ENCODE measurements around the gene PHGDH. TPM values are rescaled to one million over a fixed set of nuclear protein-coding genes. Genes with fewer than 3 reads are reported as not detected.

The PHGDH gene
- total RNA-seq, 3 donors from 2014 or later (not counting 1 experiment from before 2014, with no cell fraction given): 1.1 to 6.6 (median 5.8) TPM

GRCh38 chr1:119779869-119780356 lies 68.2 kb downstream of the PHGDH start:
- ATAC-seq: no peak
- WGBS (ENCODE audit: insufficient coverage): 79% methylated on average over 5 of the region's 5 CpGs
- Histone ChIP-seq H3K4me1 (ENCODE audit: control insufficient read depth, insufficient read depth, low read length) (no peaks in the 10 kb centered on the region), H3K27ac (ENCODE audit: low read length) (no peak overlapping the region), H3K27me3 (ENCODE audit: control insufficient read depth, insufficient read depth, low read length) (no peaks in the 10 kb centered on the region), H3K36me3 (ENCODE audit: control insufficient read depth, insufficient read depth, low read length) (no peaks in the 10 kb centered on the region), H3K9me3 (ENCODE audit: control insufficient read depth, insufficient read depth, low read length) (no peaks in the 10 kb centered on the region), H3K4me3 (ENCODE audit: low read length) (no peak overlapping the region)
- H3K36me3 Mint-ChIP-seq: no peaks in the 10 kb centered on the region
- intact Hi-C loops (cut with micrococcal nuclease): no loop called here
- no peak overlapping the region for H3K27ac Mint-ChIP-seq
- no peak for DNase-seq
- H3K4me3 Mint-ChIP-seq: no peak overlapping the region
- TF ChIP-seq CTCF (IDR thresholded peaks at IDR 0.05): no peak
- peaks cover 12 to 34% of the 10 kb centered on the region in 2 donors for H3K27me3 Mint-ChIP-seq (ENCODE audit: low read depth in 2 of 2)
- no peaks in the 10 kb centered on the region for H3K4me1 Mint-ChIP-seq
- no peaks in the 10 kb centered on the region for H3K9me3 Mint-ChIP-seq

GRCh38 chr1:119781434-119782210 lies 69.9 kb downstream of the PHGDH start:
- intact Hi-C loops (cut with micrococcal nuclease): no loop called here
- Histone ChIP-seq H3K27me3 (ENCODE audit: control insufficient read depth, insufficient read depth, low read length) (no peaks in the 10 kb centered on the region), H3K27ac (ENCODE audit: low read length) (no peak overlapping the region), H3K9me3 (ENCODE audit: control insufficient read depth, insufficient read depth, low read length) (no peaks in the 10 kb centered on the region), H3K36me3 (ENCODE audit: control insufficient read depth, insufficient read depth, low read length) (no peaks in the 10 kb centered on the region), H3K4me3 (ENCODE audit: low read length) (no peak overlapping the region), H3K4me1 (ENCODE audit: control insufficient read depth, insufficient read depth, low read length) (no peaks in the 10 kb centered on the region)
- no peak for ATAC-seq
- Mint-ChIP-seq H3K36me3 (no peaks in the 10 kb centered on the region), H3K4me3 (no peak overlapping the region), H3K9me3 (no peaks in the 10 kb centered on the region), H3K27me3 (ENCODE audit: low read depth in 2 of 2) (peaks cover 12 to 40% of the 10 kb centered on the region in 2 donors), H3K4me1 (no peaks in the 10 kb centered on the region), H3K27ac (no peak overlapping the region)
- TF ChIP-seq CTCF (IDR thresholded peaks at IDR 0.05): no peak
- no peak for DNase-seq
- WGBS (ENCODE audit: insufficient coverage): 84% methylated on average over 9 of the region's 11 CpGs

- Histone ChIP-seq H3K4me1 (ENCODE audit: control insufficient read depth, insufficient read depth, low read length) (no peaks in the 10 kb centered on the region), H3K4me3 (ENCODE audit: low read length) (no peak overlapping the region), H3K27ac (ENCODE audit: low read length) (no peak overlapping the region), H3K27me3 (ENCODE audit: control insufficient read depth, insufficient read depth, low read length) (no peaks in the 10 kb centered on the region), H3K9me3 (ENCODE audit: control insufficient read depth, insufficient read depth, low read length) (no peaks in the 10 kb centered on the region), H3K36me3 (ENCODE audit: control insufficient read depth, insufficient read depth, low read length) (no peaks in the 10 kb centered on the region)
- H3K4me3 Mint-ChIP-seq: no peak overlapping the region
- no peak for TF ChIP-seq CTCF (IDR thresholded peaks at IDR 0.05)
- H3K36me3 Mint-ChIP-seq: no peaks in the 10 kb centered on the region
- DNase-seq: no peak
- H3K27ac Mint-ChIP-seq: no peak overlapping the region
- peaks cover 10 to 40% of the 10 kb centered on the region in 2 donors for H3K27me3 Mint-ChIP-seq (ENCODE audit: low read depth in 2 of 2)
- WGBS (ENCODE audit: insufficient coverage): 79% methylated on average over 5 of the region's 7 CpGs
- H3K4me1 Mint-ChIP-seq: no peaks in the 10 kb centered on the region
- no peak for ATAC-seq
- no peaks in the 10 kb centered on the region for H3K9me3 Mint-ChIP-seq
- intact Hi-C loops (cut with micrococcal nuclease): no loop called here
Observed at GRCh38 chr1:119782631-119783325, 71.0 kb downstream of the PHGDH start.
